HS-27A (cell line): ENCODE measurements around the gene EIF2S1.
A peak's percentile ranks its signal among the peaks of the same experiment; 100 is the strongest.
"Not testable (repeated sequence)": the region's sequence is repeated elsewhere in the genome, so short reads cannot be mapped to it uniquely, and the experiment has no call there.

Experiments
- DNase-seq: peaks from one replicate; pipeline ENCODE4 v3.0.0-alpha.2; 2012; ENCODE audit warnings: low read depth, missing footprints

EIF2S1 gene

DNA sequence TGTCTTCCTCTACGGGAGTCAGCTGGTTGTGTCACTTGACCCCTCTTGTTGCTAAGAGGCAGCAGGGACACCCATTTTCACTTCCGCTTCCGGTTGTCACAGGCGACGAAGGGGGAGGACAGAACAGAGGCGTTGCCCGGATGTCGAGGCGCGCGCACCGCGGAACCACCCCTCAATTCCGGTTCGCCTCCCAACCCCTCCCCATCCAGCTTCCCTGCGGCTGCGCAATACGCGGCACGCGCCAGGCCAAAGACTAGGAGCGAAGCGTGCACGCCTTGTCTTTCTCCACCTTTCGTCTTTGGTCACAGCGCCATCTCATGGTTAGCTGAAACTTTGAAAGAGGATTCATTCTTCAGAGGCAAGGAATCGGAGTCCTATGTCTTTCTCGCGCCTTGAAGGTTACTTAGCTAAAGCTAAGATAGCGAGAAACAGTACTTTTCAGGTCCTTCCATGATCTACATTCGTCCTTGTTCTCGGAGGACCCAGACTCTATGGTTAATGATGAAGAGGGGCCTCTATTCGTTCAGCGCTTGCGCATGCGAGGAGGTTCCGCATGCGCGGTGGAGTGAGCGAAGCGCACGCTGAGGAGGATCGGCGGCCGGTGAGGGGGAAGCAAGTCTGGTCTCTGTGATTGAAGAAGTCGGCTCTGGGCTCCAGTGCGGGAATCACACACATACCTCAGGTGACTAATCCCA is at the start of gene EIF2S1, which contains the start of gene ATP6V1D:
EIF2S1 (plus strand) TSS at position 554 of the 695 bp plus-strand sequence. CDS start 4,440 bp downstream, outside the sequence.
ATP6V1D (minus strand) TSS at position 30 of the 695 bp plus-strand sequence. CDS start 106 bp downstream, outside the sequence.
- peak; percentile 96 for DNase-seq

DNA sequence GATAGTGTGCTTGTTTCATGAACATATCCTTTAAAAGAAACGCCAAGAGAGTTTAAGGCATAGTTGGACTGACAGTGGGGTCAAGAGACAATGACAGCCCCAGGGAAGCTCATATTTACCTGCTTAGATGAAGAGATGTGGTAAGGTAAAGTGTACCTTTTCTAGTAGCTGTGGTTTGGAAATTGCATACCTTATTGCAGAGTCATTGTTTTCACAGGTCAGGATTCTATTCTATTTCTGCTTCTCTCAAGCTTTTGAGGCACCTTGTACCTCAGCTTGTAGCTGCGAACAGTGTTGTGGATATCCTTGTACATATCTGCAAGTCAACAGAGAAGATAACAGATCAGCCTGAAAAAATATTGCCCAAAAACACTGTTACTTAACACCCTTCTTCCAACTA is 48.3 kb upstream of the EIF2S1 start:
- DNase-seq, result no peak

DNA sequence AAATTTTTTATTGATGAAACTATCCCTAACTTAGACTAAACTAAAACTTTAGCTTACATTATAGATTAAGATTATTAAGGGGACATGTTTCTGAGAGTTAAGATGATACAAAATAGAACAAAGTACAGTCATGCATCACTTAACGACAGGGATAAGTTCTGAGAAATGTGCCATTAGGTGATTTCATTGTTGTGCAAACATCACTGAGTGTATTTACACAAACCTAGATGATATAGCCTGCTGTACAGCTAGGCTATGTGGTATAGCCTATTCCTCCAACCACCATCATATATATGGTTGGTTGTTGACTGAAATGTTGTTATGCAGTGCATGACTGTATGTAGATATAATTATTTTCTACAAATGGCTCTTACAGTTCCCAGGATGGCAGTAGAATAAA is 47.0 kb upstream of the EIF2S1 start:
- no peak for DNase-seq

DNA sequence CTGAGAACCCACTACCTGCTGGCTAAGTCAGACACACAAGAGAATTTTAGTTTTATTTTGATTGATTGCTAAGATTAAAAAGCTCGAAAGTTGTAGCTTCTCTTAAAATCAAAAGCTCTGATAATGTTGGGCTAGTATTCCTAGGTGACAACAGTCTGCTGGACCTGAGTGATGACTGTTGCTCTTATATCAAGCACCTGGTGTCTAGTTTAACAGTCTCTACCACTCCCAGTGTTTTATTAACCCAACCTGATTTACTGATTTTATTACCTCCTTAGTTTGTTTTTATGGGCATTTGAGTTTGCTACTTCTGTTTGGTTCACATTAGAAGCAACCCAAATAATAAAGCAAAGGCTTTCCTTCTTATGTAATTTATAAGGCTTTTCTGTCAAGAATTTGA is 42.3 kb upstream of the EIF2S1 start:
- no peak for DNase-seq

DNA sequence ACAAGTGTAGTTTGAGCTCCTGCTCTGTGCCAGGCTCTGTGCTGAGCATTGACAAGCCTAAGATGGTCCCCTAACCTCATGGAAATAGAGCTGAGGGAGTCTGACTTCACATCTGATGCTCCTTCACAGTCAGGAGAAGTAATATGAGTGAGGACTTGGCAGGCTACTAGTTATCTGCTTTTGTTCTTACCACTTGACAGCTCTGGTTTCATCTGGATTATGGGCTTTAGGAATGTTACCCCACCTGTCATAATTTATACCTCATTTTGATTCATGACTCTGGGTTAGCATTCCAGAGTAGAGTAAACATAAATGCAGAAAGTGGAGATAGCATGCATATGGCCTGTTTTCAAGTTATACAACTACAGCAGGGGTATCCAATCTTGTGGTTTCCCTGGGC is 41.0 kb upstream of the EIF2S1 start:
- DNase-seq, result no peak

DNA sequence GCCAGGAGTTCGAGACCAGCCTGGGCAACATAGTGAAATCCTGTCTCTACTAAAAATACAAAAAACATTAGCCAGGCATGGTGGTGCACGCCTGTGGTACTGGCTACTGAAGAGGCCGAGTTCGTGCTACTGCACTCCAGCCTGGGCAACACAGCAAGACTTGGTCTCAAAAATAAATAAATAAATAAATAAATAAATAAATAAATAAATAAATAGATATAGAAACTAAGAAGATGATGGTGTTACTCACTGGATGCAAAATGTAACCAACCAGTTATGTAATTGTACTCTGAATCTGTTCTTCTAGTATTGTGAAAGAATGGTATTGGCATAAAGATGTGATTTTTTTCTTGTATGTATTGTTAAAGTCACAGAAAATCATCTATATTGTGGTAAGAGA is 30.5 kb upstream of the EIF2S1 start:
- DNase-seq, result not testable (repeated sequence)

DNA sequence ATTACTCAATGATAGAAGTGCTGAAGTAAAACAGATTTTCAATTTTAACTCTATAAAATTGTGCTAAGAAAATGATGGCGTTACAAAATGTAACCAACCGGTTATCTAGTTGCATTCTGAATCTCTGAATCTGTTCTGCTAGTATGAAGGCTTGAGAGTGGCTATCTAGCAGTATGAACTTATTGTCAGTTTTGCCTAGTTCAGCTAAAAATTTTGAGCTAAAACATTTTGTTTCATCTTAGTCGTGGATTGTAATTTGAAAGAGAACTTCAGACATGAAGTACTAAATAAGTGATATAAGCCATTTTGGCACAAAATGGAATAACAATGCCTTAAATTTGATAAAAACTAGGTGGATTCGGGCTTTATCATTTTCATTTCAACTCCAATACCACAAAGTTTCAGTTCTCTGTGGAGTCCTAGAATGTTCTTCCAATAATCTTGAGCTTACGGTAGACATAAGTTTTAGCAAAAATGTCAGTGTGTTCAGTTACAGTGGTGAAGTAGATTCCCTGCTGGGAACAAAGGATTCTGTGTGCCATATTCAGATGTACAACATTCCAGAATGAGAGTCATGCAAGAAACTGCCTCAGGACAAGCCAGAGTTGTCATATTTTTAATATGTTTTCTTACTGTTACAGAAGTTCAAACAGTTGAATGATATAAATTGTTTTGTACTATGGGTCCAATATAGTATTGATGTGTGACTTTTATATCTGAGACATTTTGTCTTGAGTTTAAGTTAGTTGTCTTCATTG is 28.6 kb upstream of the EIF2S1 start:
- no peak for DNase-seq

DNA sequence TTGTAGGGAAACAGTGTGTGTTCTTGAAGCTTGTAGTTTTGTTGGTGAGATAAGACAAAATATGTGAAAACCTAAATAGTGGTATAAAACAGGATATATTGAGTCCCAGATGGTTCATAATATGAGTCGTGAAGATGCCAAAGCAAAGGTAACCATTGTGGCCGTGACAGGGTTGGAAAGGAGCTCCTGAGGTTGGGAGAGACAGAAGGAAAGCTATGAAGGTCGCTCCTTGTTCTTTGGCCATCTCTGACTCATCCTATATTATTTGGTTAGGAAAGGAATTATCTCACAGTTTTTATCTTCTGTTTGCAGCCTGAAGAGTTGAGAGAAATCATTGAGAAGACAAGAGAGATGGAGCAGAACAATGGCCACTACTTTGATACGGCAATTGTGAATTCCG is 27.7 kb upstream of the EIF2S1 start:
- DNase-seq, result no peak

DNA sequence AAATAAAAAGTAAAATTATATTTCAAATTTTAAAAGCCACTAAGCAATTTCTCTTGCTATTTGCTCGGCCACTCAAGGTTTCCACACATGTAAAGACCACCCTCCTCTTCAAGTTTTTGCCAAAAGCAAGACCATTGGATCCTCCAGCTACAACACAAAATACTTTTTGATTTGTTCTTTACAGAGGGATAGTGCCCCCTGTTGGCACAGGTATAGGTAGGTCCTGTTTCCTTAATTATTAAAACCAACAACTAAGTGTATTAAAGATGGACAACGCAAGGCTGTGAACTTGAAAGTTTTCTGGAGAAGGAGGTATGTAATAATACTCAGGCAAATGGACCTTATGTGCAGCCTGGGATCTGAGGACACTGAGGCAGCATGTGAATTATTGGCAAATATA is 24.3 kb upstream of the EIF2S1 start:
- no peak for DNase-seq

DNA sequence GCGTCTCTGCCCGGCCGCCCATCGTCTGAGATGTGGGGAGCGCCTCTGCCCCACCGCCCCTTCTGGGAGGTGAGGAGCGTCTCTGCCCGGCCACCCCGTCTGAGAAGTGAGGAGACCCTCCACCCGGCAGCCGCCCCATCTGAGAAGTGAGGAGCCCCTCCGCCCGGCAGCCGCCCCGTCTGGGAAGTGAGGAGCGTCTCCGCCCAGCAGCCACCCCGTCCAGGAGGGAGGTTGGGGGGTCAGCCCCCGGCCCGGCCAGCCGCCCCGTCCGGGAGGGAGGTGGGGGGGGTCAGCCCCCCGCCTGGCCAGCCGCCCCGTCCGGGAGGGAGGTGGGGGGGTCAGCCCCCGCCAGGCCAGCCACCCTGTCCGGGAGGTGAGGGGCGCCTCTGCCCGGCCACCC is 18.9 kb upstream of the EIF2S1 start:
- DNase-seq, result not testable (repeated sequence)

DNA sequence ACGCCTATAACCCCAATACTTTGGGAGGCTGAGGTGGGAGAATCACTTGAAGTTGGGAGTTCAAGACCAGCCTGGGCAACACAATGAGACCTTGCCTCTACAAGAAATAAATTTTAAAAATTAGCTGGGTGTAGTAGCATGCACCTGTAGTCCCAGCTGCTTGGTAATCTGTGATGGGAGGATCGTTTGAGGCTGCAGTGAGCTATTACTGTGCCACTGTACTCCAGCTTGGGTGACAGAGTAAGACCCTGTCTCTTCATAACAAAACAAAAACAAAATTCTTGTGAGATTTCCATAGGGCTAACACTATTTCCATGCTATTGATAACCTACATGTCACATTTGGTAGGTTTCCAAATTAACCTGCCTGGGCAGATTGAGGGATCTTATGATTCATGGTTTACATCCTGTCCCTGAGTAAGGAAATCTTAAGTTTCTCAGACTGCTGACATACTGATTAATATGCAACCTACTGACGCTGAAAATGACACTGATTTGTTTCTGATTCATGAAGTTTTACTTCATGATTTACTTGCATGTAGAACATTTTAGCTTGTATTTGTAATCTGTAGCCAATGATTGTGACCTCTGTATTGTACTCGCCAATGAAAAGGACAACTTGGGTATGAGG is 16.4 kb upstream of the EIF2S1 start:
- no peak for DNase-seq

DNA sequence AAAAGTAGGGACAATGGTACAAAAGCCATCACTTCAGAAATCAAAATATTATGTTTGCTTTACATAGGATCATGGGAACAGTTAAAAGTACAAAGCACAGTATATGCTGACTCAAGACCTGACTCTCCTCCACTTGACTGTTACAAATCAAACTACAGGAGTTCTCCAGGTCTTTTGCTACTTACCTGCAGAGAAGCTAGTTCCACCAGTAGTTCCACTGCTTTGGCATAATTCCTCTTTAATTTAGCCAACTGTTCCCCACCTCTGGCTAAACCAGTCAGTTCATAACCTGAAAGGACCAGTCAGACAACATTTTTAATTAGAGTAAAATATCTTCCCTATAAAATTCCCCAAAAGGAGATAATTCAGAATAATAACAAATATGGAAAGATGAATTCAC is 14.5 kb upstream of the EIF2S1 start:
- DNase-seq, result no peak

DNA sequence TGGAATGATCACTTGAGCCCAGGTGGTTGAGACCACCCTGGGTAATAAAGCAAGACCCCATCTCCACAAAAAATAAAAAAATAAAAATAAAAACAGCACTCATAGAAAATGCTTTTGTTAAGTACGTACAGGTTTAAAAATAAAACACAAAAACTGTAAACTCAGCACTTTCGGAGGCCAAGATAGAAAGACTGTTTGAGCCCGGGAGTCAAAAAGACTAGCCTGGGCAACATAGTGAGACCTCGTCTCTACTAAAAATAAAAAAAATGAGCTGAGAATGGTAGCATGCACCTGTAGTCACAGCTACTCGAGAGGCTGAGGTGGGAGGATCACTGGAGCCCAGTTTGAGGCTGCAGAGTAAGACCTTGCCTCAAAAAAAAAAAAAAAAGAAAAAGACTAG is 8.1 kb upstream of the EIF2S1 start:
- no peak for DNase-seq

DNA sequence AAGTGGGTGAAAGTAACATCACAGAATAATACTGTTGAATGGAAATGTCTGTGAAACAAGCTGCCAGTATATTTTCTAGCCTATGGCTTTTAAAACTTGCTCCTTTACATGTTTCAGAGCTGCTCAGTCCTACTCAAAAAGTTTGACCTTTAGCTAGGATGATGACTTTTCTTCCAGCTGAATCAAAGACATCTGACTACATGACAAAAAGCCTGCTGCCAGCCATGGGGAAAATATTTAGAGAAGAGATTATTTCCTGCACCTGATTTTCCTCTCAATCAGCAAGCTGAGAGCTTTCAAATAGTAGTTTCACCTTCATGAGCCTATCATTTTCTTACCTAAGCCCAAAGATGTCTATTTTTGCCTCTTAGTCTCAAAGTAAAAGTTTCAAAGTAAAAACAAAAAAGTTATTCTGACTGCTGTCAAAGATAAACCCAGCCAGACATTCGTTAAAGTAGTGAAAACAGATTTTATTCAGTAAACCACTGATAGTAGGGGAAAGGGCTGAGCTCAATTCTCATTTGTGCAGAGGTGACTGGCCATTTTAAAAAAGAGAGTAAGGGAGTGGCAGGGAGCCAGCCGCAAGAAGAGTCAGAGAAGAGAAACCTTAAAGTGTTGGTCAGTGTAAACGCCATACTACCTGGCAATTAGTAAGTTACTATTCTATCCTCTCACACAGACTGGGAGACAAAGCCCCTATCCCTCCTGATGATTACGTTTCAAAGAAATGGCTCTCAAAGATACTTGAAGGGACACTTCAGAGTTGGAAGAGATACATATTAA is 2.8 kb upstream of the EIF2S1 start:
- DNase-seq, result no peak

DNA sequence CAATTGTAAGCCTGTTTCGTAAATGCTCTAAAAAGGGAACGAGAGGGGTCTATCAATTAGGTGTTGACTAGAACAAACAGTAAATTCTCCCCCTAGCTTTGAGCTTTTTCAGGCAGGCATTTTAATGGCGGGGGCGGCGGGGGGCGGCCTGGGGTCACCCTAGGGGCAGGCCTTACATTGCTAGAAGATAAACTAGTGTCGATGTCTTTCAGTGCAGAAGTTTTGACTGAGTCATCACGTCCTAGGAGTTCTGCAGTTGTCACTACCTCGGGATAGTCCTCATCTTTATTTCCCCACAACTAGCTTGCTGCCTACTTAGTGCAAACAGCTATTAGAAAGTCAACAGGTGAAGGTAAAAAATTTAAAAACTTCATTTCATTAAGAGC is 2.2 kb upstream of the EIF2S1 start:
- DNase-seq, result no peak

DNA sequence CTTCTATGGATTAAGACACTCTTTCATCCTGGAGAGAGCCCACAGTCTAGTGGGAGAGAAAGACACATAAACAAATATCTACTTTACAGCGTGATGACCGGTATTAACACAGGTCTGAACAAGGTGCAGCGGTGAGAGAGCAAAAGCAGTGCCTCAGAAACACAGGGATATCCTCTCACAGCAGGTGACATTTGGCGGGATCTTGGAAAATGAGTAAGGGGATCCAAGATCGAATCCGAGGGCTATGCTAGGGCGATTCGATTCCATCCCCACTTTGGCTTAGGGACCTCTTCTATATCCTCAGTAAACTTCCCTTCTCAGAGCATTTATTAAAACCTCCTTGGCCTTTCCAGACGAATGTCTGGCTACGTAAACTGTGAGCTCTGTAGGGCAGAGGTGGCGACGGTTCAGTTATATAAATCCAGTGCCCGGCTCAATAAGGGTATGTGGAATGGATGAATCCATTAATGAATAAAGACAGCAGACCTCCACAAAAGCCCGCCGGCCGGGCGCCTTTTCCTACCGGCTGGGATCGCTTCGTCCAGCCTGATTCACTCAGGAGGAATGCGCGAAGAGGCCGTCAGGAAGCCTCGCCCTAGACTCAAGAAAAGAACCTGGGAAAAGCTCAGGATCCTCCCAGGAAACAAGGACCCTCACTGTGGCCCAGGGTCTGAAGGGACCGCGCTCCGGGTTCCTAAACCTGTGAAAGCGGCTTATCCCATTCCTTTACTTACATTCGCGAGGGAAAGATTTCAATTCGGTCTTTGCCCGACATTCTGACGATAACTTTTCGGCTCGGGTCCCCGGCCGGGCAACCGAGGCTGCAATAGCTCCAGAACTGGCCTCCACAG is 979 bp upstream of the EIF2S1 start:
- peak; percentile 61 for DNase-seq

DNA sequence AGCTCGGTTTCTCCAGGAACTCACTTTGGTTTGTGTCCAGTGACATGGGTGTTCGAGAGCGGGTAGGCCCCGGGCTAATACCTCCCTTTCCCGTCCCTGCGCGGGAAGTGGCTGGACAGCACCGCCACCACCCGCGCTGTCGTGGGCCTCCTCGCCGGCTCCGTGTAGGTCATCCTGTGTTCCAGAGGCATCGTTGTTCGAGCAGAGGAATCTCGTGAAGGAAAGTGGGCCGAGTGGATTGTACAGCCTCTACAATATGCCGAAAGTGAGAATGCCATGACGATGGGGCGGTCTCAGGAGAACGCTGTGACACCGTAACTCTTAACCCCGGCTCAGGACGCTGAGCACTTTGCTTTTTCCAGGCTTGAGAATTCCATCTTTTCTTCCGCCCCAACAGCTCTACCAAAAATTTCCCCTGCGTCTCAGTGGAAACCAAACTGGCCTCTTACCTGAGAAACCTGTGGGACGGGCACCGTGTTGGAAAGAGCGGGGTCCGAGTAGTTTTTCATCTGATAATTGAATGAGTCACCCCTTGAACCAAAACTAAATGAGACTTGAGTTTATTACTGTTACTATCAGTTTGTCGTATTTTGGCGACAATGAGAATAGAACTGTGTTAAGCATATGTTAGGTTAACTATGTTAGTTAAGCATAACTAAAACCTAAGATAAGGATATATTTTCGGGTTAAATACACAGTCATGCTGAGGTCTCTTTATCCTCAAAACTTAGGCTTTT is 510 bp downstream of the EIF2S1 start:
- DNase-seq, result peak; percentile 15

DNA sequence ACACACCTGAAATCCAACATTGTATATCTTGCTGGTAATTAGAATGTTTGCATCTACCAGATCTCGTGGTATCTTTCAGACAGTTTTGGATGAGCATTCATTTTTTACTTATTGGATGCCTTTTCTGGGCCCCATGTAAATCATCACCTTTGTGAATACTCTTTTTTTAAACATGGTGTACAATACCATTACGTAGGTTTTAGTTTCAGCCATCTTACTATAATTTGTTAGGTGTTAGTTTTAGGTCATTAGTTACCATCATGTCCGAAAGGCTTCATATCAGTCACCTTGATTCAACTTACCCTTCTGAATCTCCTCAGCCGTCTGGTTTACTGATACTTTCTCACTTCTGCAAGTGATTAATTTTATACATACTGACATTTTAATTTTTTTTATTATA is 5.3 kb downstream of the EIF2S1 start:
- no peak for DNase-seq

DNA sequence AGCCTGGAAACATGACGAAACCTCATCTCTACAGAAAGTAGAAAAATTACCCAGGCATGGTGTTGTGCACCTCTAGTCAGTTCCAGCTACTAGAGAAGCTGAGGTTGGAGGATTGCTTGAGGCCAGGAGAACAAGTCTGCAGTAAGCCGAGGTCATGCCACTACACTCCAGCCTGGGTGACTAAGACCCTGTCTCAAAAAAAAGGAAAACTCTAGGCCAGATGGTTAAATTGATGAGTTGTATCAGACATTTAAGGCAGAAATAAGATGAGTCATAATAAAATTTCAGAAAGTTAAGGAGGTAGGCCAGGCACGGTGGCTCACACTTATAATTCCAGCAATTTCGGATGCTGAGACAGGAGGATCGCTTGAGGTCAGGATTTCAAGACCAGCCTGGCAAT is 10.7 kb downstream of the EIF2S1 start:
- no peak for DNase-seq

DNA sequence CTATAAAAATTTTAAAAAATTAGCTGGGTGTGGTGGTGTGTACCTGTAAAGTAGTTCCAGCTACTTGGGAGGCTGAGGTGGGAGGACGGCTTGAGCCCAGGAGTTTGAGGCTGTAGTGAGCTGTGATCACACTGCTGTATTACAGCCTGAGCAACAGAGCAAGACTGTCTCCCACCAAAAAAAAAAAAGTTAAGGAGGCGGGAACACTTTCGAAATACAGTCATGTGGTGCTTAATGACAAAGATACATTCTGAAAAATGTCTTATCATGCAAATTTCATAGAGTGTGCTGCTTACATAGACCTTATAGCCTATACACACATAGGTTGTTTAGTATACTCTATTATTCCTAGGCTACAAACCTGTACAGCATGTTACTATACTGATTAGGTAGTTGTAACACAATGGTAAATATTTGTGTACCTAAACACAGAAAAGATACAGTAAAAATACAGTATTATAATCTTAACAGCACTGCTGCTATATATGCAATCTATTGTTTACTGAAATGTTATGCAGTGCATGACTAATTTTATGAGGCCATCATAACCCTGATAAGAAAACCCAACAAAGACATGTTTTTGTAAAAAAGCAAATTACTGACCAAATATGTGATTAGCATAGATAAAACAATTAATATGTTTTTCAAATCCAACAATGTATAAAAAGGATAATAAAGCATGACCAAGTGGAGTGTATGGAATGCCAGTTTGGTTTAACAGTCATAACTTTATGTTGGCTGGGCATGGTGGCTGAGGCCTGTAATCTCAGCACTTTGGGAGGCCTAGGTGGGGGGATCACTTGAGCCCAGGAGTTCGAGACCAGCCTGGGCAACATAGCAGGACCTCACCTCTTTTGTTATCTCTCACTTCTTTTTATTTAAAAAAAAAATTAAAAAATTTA is 11.4 kb downstream of the EIF2S1 start:
- no peak for DNase-seq
